Hematopoietic multipotent progenitor cell treated with erythropoietin and hydrocortisone succinate and interleukin-3 and kit ligand, for 17 days (in vitro differentiated cells): ENCODE data around the gene LCN6.
"Not testable (repeated sequence)": the region's sequence is repeated elsewhere in the genome, so short reads cannot be mapped to it uniquely, and the experiment has no call there.

ENCODE experiments used
- DNase-seq: peaks from one replicate; pipeline ENCODE4 v3.0.0-alpha.2; 2015; ENCODE audit warnings: low spot score

Gene LCN6

GRCh38 chr9:136782452-136782851 is 34.1 kb upstream of the LCN6 start:
- DNase-seq: no peak

GRCh38 chr9:136779808-136780207 is 31.5 kb upstream of the LCN6 start:
- no peak for DNase-seq

- DNase-seq: no peak
Measured at GRCh38 chr9:136777359-136777758, 29.0 kb upstream of the LCN6 start.

GRCh38 chr9:136776947-136777346 is 28.6 kb upstream of the LCN6 start:
- no peak for DNase-seq

GRCh38 chr9:136775191-136775590 is 26.9 kb upstream of the LCN6 start:
- no peak for DNase-seq

- DNase-seq: no peak
Measured at GRCh38 chr9:136774416-136775045, 26.2 kb upstream of the LCN6 start.

GRCh38 chr9:136773386-136774044 is 25.2 kb upstream of the LCN6 start:
- DNase-seq: no peak

- DNase-seq: no peak
Measured at GRCh38 chr9:136771907-136772415, 23.6 kb upstream of the LCN6 start.

GRCh38 chr9:136769710-136770191 is 21.4 kb upstream of the LCN6 start:
- DNase-seq: no peak

- DNase-seq: not testable (repeated sequence)
Measured at GRCh38 chr9:136766410-136767120, 18.2 kb upstream of the LCN6 start.

GRCh38 chr9:136765745-136766409 is 17.6 kb upstream of the LCN6 start:
- not testable (repeated sequence) for DNase-seq

- no peak for DNase-seq
Measured at GRCh38 chr9:136765041-136765440, 16.7 kb upstream of the LCN6 start.

- DNase-seq: no peak
Measured at GRCh38 chr9:136764301-136764891, 16.1 kb upstream of the LCN6 start, which contains the start of gene LCN15. LCN15 (minus strand) TSS chr9:136764518; CDS start chr9:136764488, 30 bp downstream.

- no peak for DNase-seq
Measured at GRCh38 chr9:136763649-136764035, 15.3 kb upstream of the LCN6 start.

GRCh38 chr9:136762915-136763648 is 14.8 kb upstream of the LCN6 start:
- no peak for DNase-seq

GRCh38 chr9:136762221-136762691 is 13.9 kb upstream of the LCN6 start:
- no peak for DNase-seq

GRCh38 chr9:136761545-136761981 is 13.2 kb upstream of the LCN6 start:
- no peak for DNase-seq

GRCh38 chr9:136760834-136761544 is 12.7 kb upstream of the LCN6 start:
- DNase-seq: not testable (repeated sequence)

GRCh38 chr9:136760424-136760823 is 12.1 kb upstream of the LCN6 start:
- no peak for DNase-seq
